Measurements from ENCODE around the gene TMEM179.

- no peak for TF ChIP-seq CTCF (IDR thresholded peaks at IDR 0.05)
- no peak for TF ChIP-seq POLR2AphosphoS5 (IDR thresholded peaks at IDR 0.05)
- TF ChIP-seq POLR2A (IDR thresholded peaks at IDR 0.05): no peak
- TF ChIP-seq EP300 (IDR thresholded peaks at IDR 0.05): no peak
These were observed 7.3 kb upstream of the TMEM179 start for GRCh38 chr14:104611881-104612280.

Data from upper lobe of left lung (tissue), 4 donors.